ENCODE data around the gene RINL. TPM values are rescaled to one million over a fixed set of nuclear protein-coding genes. Genes with fewer than 3 reads are reported as not detected.
"Not testable (repeated sequence)": the region's sequence is repeated elsewhere in the genome, so short reads cannot be mapped to it uniquely, and the experiment has no call there.

RINL gene
- total RNA-seq, 1 experiment from 2014 or later = 1.3 TPM

DNA sequence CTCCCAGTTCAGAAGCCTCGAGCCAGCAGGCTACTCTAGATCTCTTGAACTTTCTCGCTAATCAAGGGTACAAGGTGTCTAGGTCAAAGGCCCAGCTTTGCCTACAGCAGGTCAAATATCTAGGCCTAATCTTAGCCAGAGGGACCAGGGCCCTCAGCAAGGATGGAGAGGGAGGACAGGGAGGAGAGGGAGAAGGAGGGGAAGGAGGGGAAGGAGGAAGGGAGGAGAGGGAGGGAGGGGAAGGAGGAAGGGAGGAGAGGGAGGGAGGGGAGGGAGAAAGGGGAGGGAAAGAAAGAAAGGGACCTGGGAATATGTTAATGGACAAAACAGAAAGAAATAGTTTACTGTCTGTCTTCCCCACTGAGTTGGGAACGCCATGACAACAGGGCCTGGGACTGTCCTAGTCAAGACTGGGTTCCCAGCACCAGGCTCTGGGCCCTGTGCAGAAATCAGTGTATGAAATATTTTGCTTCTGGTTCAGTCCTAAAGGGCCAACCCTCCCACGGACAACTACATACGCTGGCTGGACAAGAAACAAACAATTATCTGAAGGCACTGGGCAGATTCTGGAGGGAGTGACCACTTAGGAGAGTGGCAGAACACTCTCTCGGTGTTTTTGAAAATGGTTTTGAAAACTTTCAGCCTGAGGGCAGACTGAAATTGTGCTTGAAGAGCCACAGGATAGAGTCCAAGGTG, 51.1 kb downstream of the RINL start:
- ATAC-seq (no peak), DNase-seq (ENCODE audit: low read depth, low spot score) (no peak)
- ChIA-PET POLR2A (interaction anchor here (0.9 kb wide), 1 partner anchor 50 kb away, joined by 4 read pairs; no protein-coding TSS in a partner anchor), CTCF (no interaction called here)
- TF ChIP-seq TCF7L2 (IDR thresholded peaks at IDR 0.05; ENCODE audit: low read depth, low read length) = no peak
- no peak for TF ChIP-seq SIN3A (IDR thresholded peaks at IDR 0.05; ENCODE audit: borderline replicate concordance, insufficient read depth, low read depth, low read length)
- TF ChIP-seq, protein P1, sequence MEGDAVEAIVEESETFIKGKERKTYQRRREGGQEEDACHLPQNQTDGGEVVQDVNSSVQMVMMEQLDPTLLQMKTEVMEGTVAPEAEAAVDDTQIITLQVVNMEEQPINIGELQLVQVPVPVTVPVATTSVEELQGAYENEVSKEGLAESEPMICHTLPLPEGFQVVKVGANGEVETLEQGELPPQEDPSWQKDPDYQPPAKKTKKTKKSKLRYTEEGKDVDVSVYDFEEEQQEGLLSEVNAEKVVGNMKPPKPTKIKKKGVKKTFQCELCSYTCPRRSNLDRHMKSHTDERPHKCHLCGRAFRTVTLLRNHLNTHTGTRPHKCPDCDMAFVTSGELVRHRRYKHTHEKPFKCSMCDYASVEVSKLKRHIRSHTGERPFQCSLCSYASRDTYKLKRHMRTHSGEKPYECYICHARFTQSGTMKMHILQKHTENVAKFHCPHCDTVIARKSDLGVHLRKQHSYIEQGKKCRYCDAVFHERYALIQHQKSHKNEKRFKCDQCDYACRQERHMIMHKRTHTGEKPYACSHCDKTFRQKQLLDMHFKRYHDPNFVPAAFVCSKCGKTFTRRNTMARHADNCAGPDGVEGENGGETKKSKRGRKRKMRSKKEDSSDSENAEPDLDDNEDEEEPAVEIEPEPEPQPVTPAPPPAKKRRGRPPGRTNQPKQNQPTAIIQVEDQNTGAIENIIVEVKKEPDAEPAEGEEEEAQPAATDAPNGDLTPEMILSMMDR (IDR thresholded peaks at IDR 0.05) = no peak
- TF ChIP-seq, protein P2, sequence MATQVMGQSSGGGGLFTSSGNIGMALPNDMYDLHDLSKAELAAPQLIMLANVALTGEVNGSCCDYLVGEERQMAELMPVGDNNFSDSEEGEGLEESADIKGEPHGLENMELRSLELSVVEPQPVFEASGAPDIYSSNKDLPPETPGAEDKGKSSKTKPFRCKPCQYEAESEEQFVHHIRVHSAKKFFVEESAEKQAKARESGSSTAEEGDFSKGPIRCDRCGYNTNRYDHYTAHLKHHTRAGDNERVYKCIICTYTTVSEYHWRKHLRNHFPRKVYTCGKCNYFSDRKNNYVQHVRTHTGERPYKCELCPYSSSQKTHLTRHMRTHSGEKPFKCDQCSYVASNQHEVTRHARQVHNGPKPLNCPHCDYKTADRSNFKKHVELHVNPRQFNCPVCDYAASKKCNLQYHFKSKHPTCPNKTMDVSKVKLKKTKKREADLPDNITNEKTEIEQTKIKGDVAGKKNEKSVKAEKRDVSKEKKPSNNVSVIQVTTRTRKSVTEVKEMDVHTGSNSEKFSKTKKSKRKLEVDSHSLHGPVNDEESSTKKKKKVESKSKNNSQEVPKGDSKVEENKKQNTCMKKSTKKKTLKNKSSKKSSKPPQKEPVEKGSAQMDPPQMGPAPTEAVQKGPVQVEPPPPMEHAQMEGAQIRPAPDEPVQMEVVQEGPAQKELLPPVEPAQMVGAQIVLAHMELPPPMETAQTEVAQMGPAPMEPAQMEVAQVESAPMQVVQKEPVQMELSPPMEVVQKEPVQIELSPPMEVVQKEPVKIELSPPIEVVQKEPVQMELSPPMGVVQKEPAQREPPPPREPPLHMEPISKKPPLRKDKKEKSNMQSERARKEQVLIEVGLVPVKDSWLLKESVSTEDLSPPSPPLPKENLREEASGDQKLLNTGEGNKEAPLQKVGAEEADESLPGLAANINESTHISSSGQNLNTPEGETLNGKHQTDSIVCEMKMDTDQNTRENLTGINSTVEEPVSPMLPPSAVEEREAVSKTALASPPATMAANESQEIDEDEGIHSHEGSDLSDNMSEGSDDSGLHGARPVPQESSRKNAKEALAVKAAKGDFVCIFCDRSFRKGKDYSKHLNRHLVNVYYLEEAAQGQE (IDR thresholded peaks at IDR 0.05; ENCODE audit: insufficient read depth in 1 of 2, low read depth in 2 of 2, low read length in 1 of 2) = no peak
- peak; percentile 65; the same call in 1 of the 2 replicates for TF ChIP-seq POLR2AphosphoS5 (IDR thresholded peaks at IDR 0.05; ENCODE audit: low read depth, low read length)
- in situ Hi-C loops (cut with HindIII; ENCODE audit: low pct_unique_long_range_greater_than_20kb, low sequenced_read_pairs) = no loop called here
- peaks cover 16% of the 10 kb centered on the region; the same call in 1 of the 2 replicates for H3K36me3 ChIP-seq (ENCODE audit: control insufficient read depth, insufficient read depth, low read length)
- peaks cover 17% of the 10 kb centered on the region for H3K4me1 ChIP-seq (ENCODE audit: control insufficient read depth, insufficient read depth, low read length)
- intact Hi-C loops (cut with micrococcal nuclease; ENCODE audit: unreplicated experiment) = no loop called here
- peak overlapping the region; percentile 2; the same call in 1 of the 2 replicates for H3K27ac ChIP-seq (ENCODE audit: low read length)
- no peaks in the 10 kb centered on the region for H3K9me3 ChIP-seq (ENCODE audit: control insufficient read depth, insufficient read depth, low read depth, low read length)
- no TSS peak for BruUV-seq (replicated peaks)
- H3K27me3 ChIP-seq (ENCODE audit: control insufficient read depth, insufficient read depth, low read length) = no peaks in the 10 kb centered on the region
- H3K4me3 ChIP-seq (ENCODE audit: low read depth in 2 of 2, low read length in 2 of 2) = no peak overlapping the region

DNA sequence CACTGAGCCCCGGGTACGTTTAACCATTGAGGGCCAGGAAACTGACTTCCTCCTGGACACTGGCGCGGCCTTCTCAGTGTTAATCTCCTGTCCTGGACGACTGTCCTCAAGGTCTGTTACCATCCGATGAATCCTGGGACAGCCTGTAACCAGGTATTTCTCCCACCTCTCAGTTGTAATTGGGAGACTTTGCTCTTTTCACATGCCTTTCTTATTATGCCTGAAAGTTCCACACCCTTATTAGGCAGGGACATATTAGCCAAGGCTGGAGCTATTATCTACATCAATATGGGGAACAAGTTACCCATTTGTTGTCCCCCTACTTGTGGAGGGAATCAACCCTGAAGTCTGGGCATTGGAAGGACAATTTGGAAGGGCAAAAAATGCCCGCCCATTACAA, 52.1 kb downstream of the RINL start:
- ChIA-PET CTCF (interaction anchor here (0.6 kb wide), 1 partner anchor 61 kb away, joined by 3 read pairs; no protein-coding TSS in a partner anchor), POLR2A (interaction anchor here (0.6 kb wide), 1 partner anchor 38 kb away, joined by 13 read pairs; no protein-coding TSS in a partner anchor)
- DNase-seq (ENCODE audit: low read depth, low spot score); H3K27ac ChIP-seq (ENCODE audit: low read length); ATAC-seq; BruUV-seq (replicated peaks); H3K4me3 ChIP-seq (ENCODE audit: low read depth in 2 of 2, low read length in 2 of 2); H3K9me3 ChIP-seq (ENCODE audit: control insufficient read depth, insufficient read depth, low read depth, low read length); H3K27me3 ChIP-seq (ENCODE audit: control insufficient read depth, insufficient read depth, low read length); intact Hi-C loops (cut with micrococcal nuclease; ENCODE audit: unreplicated experiment); in situ Hi-C loops (cut with HindIII; ENCODE audit: low pct_unique_long_range_greater_than_20kb, low sequenced_read_pairs): not testable (repeated sequence)
- Histone ChIP-seq H3K4me1 (ENCODE audit: control insufficient read depth, insufficient read depth, low read length) (peaks cover 12% of the 10 kb centered on the region), H3K36me3 (ENCODE audit: control insufficient read depth, insufficient read depth, low read length) (peaks cover 16% of the 10 kb centered on the region; the same call in 1 of the 2 replicates)
- TF ChIP-seq POLR2AphosphoS5 (IDR thresholded peaks at IDR 0.05; ENCODE audit: low read depth, low read length) = peak; percentile 16; the same call in 1 of the 2 replicates

DNA sequence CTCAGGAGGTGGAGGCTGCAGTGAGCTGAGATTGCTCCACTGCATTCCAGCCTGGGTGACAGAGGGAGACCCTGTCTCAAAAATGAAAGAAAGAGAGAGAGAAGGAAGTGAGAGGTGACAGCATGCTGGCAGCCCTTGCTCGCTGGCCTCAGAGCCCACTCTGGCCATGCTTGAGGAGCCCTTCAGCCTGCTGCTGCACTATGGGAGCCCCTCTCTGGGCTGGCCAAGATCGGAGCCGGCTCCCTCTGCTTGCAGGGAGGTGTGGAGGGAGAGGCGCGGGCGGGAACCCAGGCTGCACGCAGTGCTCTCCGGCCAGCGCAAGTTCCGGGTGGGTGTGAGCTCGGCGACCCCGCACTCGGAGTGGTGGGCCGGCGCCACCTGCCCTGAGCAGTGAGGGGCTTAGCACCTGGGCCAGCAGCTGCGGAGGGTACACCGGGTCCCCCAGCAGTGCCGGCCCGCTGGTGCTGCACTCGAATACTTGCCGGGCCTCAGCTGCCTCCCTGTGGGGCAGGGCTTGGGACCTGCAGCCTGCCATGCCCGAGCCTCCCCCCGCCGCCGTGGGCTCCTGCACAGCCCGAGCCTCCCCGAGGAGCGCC, 56.7 kb downstream of the RINL start:
- H3K4me3 ChIP-seq (ENCODE audit: low read depth in 2 of 2, low read length in 2 of 2); H3K27me3 ChIP-seq (ENCODE audit: control insufficient read depth, insufficient read depth, low read length); CTCF ChIA-PET; in situ Hi-C loops (cut with HindIII; ENCODE audit: low pct_unique_long_range_greater_than_20kb, low sequenced_read_pairs); BruUV-seq (replicated peaks); H3K27ac ChIP-seq (ENCODE audit: low read length); DNase-seq (ENCODE audit: low read depth, low spot score); H3K9me3 ChIP-seq (ENCODE audit: control insufficient read depth, insufficient read depth, low read depth, low read length); intact Hi-C loops (cut with micrococcal nuclease; ENCODE audit: unreplicated experiment); H3K4me1 ChIP-seq (ENCODE audit: control insufficient read depth, insufficient read depth, low read length): not testable (repeated sequence)
- POLR2A ChIA-PET = interaction anchor here (0.6 to 1.9 kb wide), 3 partner anchors 9 to 434 kb away, joined by 3 to 10 read pairs (median 3); partner anchors contain the start of gene ECH1
- ATAC-seq = peak; percentile 18; the same call in 1 of the 2 replicates
- H3K36me3 ChIP-seq (ENCODE audit: control insufficient read depth, insufficient read depth, low read length) = peaks cover 13% of the 10 kb centered on the region; the same call in 1 of the 2 replicates
